Stimulated activated effector memory CD8-positive, alpha-beta T cell treated with anti-CD3 and anti-CD28 coated beads, Interleukin-12 subunit alpha, Interleukin-12 subunit beta, amount 100 ng/mL, for 72 hours (primary cell): ENCODE results near the gene ITCH.
"Not testable (repeated sequence)": the region's sequence is repeated elsewhere in the genome, so short reads cannot be mapped to it uniquely, and the experiment has no call there.

ENCODE experiments used
- ATAC-seq: fragments of 150-1000 bp; cut with Tn5 transposase; 2 replicates; pipeline ENCODE4 v1.10.0; 2021
- DNase-seq, 2 donors: peaks; one replicate each; pipeline ENCODE4 v3.0.0; 2021 to 2022; ENCODE audit warnings: low spot score in 2 of 2
- H3K27ac Mint-ChIP-seq: one replicate; pipeline ENCODE4 v1.8.0; 2022; ENCODE audit warnings: mild to moderate bottlenecking, mixed read lengths
- H3K36me3 Mint-ChIP-seq: one replicate; pipeline ENCODE4 v1.8.0; 2022; ENCODE audit warnings: mild to moderate bottlenecking, mixed read lengths
- H3K4me1 Mint-ChIP-seq: one replicate; pipeline ENCODE4 v1.8.0; 2022; ENCODE audit warnings: mixed read lengths
- H3K4me3 Mint-ChIP-seq: one replicate; pipeline ENCODE4 v1.8.0; 2022; ENCODE audit warnings: mild to moderate bottlenecking, mixed read lengths
- H3K9me3 Mint-ChIP-seq: one replicate; pipeline ENCODE4 v1.8.0; 2022; ENCODE audit warnings: mixed read lengths

ITCH gene

DNA sequence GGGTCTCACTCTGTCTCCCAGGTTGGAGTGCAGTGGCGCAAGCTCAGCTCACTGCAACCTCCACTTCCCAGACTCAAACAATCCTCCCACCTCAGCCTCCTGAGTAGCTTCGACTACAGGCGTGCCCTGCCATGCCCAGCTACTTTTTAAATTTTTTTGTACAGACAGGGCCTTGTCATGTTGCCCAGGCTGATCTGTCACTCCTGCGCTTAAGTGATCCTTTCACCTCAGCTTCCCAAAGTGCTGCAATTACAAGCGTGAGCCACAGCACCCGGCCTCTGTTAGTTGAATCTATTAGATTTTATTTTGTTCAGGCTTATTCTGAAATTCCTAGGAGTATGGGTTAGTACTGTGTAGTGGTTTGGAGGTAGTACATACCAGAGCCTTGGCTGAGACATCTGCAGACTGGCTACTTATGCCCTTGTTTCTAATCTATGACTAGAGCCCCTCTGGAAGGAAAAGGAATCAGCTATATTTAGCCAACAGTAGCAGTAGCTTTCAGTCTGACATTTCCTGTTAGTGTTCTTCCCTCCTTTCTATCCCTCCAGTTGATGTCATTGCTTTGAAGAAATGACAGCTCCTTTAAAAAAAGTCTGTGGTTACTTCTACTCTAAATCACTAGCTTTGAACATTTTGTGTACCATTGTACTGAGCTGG is 74.4 kb downstream of the ITCH start:
- Mint-ChIP-seq H3K27ac (peak overlapping the region; percentile 36), H3K4me1 (peaks cover 23% of the 10 kb centered on the region), H3K36me3 (peaks cover 59% of the 10 kb centered on the region), H3K9me3 (no peaks in the 10 kb centered on the region), H3K4me3 (no peak overlapping the region)
- DNase-seq (no peak), ATAC-seq (no peak)

DNA sequence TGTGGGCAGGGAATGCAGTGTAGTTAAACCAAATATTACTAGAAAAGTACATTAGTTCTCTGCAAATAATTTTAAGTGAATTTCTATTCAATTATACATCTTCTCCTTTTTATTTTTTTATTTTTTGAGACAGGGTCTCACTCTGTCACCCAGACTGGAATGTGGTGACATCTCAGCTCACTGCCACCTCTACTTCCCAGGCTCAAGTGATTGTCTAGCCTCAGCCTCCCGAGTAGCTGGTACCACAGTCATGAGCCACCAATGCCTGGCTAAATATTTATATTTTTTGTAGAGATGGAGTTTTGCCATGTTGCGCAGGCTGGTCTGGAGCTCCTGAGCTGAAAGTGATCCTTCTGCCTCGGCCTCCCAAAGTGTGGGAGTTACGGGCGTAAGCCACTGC is 76.1 kb downstream of the ITCH start:
- no peak overlapping the region for H3K4me3 Mint-ChIP-seq
- peaks cover 75% of the 10 kb centered on the region for H3K36me3 Mint-ChIP-seq
- ATAC-seq (no peak), DNase-seq (no peak)
- H3K9me3 Mint-ChIP-seq: no peaks in the 10 kb centered on the region
- peak overlapping the region; percentile 41 for H3K27ac Mint-ChIP-seq
- H3K4me1 Mint-ChIP-seq: peaks cover 19% of the 10 kb centered on the region

DNA sequence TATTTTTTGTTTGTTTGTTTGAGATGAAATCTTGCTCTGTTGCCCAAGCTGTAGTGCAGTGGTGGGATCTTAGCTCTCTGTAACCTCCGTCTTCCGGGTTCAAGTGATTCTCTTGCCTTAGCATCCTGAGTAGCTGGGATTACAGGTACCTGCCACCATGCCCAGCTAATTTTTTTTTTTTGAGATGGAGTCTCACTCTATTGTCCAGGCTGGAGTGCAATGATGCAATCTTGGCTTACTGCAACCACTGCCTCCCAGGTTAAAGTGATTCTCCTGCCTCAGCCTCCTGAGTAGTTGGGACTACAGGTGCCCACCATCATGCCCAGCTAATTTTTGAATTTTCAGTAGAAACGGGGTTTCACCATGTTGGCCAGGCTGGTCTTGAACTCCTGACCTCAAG is 78.3 kb downstream of the ITCH start:
- Mint-ChIP-seq H3K27ac (peak overlapping the region; percentile 43), H3K36me3 (peaks cover 94% of the 10 kb centered on the region), H3K4me1 (peaks cover 12% of the 10 kb centered on the region)
- DNase-seq, H3K4me3 Mint-ChIP-seq, ATAC-seq, H3K9me3 Mint-ChIP-seq: not testable (repeated sequence)

DNA sequence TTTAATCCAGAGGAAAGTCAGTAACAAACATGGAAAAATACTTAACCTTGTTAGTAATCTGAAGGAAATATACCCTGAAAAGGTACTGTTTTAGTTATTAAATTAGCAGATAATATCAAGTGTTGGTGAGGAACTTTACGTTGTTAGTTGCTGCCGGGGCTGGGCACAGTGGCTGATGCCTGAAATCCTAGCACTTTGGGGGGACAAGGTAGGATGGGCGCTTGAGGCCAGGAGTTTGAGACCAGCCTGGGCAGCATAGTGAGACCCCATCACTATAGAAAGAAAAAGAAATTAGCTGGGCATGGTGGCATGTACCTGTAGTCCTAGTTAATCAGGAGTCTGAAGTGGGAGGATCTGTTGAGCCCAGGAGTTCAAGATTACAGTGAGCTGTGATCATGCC is 80.5 kb downstream of the ITCH start:
- no peak for ATAC-seq
- Mint-ChIP-seq H3K36me3 (peaks cover 100% of the 10 kb centered on the region), H3K4me1 (peaks cover 9% of the 10 kb centered on the region), H3K27ac (no peak overlapping the region), H3K4me3 (no peak overlapping the region), H3K9me3 (no peaks in the 10 kb centered on the region)
- no peak for DNase-seq

DNA sequence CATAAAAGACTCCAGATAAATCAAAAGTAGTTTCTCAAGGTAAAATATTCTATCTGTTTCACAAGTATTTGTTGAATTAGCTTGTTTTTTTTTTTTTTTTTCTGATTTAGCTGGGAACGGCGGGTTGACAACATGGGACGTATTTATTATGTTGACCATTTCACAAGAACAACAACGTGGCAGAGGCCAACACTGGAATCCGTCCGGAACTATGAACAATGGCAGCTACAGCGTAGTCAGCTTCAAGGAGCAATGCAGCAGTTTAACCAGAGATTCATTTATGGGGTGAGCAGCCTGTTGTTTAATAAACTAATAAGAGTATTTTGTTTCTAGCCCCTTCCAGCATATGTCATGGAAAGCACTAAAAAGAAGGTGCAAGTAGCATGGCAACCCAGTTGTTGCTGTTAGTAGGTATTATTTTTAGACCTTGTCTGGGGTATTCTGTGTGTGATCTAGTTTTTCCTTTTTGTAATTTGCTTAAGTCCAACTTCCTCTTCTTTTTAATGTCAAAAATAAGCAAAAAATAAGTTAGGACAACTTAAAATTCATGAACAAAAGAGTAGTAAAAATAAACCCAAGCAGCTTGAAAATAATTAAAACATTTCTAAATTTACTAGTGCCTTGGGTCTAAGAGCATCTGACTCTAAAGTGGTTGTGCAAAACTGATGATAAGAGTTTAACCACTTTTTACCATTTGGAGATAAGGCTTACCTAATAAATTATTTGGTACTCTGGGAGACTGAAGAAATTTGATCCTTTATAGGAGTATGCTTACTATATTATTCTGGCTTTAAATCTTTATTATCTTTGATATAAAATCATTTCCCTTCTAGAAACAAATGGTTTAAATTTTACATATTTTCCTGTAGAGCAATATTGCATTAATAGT is 82.3 kb downstream of the ITCH start:
- Mint-ChIP-seq H3K27ac (peak overlapping the region; percentile 65), H3K9me3 (no peaks in the 10 kb centered on the region), H3K4me1 (peaks cover 16% of the 10 kb centered on the region), H3K4me3 (no peak overlapping the region), H3K36me3 (peaks cover 100% of the 10 kb centered on the region)
- ATAC-seq (no peak), DNase-seq (no peak)

DNA sequence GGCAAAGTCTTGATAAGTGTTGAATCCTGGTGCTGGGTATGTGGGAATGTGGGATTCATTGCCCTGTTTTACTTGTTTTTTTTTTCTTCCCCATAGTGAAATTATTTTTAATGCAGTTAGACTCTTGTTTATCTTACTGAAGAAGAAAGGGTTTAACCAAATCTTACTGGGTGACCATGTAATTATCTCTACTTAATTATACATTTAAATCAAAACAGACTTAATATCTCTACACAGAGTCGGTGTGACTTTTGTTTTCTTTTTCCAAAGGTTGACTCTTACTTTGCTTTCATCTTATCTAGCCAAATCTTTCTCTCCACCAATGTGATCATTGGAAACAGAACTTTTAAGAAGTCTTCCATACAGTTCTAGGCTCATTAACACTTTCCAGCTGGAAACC is 85.4 kb downstream of the ITCH start:
- no peak for DNase-seq
- ATAC-seq: no peak
- no peak overlapping the region for H3K4me3 Mint-ChIP-seq
- H3K36me3 Mint-ChIP-seq: peaks cover 100% of the 10 kb centered on the region
- H3K27ac Mint-ChIP-seq: no peak overlapping the region
- no peaks in the 10 kb centered on the region for H3K9me3 Mint-ChIP-seq
- peaks cover 16% of the 10 kb centered on the region for H3K4me1 Mint-ChIP-seq

DNA sequence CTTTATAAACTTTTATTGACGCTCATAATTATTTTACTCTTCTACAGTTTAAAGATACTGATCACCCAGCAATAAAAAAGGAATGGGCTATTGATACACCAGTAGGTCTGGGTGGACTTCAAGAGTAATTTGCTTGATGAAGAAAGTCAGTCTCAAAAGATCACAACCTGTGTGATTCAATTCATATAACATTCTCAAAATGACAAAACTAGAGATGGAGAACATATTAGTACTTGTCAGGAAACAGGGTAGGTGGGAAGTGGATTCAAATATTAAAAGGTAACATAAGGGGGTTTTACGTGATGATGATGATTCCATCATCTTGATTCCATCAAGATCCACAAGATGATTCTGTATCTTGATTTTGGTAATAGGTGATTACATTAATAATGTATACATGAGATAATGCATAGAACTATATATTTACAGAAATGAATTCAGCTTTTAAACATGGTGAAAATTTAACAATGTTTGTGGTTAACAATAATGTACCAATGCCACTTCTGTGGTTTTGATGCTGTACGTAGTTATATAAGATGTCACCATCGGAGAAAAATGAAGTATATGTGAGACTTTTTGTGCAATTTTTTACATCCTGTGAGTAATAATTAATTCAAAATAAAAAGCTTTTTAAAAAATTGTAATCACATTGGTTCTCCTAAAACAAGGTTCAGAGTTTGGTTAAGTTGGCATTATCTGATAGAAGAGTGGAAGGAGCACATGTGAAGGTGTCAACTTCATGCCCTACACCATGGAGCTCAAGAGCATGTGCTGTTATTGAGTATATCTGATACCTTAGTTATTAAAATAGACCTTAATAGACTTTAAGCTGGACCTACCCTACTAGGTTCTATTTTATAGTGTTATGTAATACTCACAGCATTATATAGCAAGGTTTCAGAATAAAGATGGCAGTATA is 86.9 kb downstream of the ITCH start:
- Mint-ChIP-seq H3K4me3 (no peak overlapping the region), H3K4me1 (peaks cover 16% of the 10 kb centered on the region), H3K36me3 (peaks cover 98% of the 10 kb centered on the region), H3K9me3 (no peaks in the 10 kb centered on the region), H3K27ac (peak overlapping the region; percentile 20)
- DNase-seq (no peak), ATAC-seq (peak; percentile 61)

DNA sequence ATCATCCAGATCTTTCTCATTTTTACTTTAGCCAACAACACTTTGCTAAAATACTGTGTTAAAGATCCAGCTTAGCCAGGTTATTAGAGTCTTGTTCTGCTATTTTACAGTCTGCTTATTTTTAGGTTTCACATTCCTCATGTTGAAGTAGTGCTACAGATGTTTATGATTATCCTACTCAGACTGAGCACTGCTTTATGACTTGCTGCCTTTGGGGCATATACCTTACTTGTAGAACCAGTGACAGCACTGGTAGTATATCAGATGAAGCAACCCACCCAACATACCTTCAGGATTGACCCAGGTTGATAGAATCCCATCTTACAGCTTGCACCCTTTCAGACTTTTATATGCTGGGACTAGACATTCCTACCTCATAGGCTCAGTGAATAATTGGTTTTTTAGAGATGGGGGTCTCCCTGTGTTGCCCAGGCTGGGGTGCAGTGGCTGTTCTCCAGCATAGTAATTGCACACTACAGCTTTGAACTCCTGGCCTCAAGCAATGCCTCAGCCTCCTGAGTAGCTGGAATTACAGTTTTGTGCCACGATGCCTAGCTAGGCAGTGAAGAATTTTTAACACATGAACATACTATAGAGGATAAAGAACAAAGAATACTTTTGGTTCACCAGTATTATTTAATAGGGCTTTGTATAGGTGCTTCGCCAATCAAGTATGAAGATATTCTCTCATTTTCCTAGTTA is 89.4 kb downstream of the ITCH start:
- peaks cover 7% of the 10 kb centered on the region for H3K4me1 Mint-ChIP-seq
- DNase-seq (no peak), ATAC-seq (no peak)
- no peaks in the 10 kb centered on the region for H3K9me3 Mint-ChIP-seq
- no peak overlapping the region for H3K4me3 Mint-ChIP-seq
- peaks cover 91% of the 10 kb centered on the region for H3K36me3 Mint-ChIP-seq
- H3K27ac Mint-ChIP-seq: peak overlapping the region; percentile 70

DNA sequence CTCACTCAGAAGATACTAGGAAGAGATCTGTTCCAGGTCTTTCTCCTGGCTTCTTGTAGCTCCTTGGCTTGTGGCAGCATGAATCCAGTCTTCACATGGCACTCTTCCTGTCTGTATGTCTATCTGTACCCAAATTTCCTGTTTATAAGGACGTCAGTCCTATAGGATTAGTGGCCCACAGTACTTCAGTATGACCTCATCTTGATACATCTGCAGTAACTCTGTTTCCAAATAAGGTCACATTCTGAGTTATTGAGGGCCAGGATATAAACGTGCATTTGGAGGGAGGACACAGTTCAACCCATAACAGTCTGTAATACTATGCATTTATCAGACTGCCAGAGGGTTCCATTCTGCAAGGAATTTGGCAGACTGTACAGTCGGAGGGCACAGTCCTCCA is 95.6 kb downstream of the ITCH start:
- Mint-ChIP-seq H3K9me3 (no peaks in the 10 kb centered on the region), H3K36me3 (peaks cover 91% of the 10 kb centered on the region)

DNA sequence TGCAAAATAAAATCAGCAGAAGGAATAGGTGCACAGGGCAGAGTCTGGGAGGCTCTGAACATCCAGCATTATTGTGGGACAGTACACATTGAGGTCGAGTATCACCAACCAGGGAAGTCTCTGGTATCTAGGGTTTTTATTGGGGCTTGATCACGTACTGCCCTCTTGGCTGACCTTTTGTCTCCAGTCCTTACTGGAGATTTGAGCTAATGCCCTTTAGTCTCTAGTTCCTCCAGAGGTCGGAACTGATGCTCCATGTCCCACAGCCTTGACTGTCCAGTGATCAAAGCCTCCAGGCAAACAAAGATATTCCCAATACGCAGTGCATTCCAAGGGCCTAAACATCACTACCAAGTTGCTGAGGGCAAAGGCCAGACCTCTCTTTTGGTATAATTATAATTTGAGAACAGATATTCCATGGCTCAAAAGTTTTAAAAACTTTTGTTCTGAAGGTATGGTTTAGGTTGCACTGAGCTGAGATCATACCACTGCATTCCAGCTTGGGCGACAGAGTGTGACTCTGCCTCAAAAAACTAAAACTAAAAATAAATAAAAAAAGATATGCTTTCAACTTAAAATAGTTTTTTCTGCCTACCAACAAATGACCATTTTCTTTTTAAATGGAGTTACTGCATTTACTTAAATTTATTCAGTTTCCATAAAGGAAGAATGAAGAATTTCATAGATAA is 96.3 kb downstream of the ITCH start:
- Mint-ChIP-seq H3K4me1 (peaks cover 7% of the 10 kb centered on the region), H3K36me3 (peaks cover 93% of the 10 kb centered on the region), H3K4me3 (no peak overlapping the region), H3K27ac (peak overlapping the region; percentile 37), H3K9me3 (no peaks in the 10 kb centered on the region)
- ATAC-seq (no peak), DNase-seq (no peak)

More for the DNA sequence above, 95.6 kb downstream of the ITCH start:
- H3K4me1 Mint-ChIP-seq: peaks cover 7% of the 10 kb centered on the region
- H3K27ac Mint-ChIP-seq: no peak overlapping the region
- H3K4me3 Mint-ChIP-seq: no peak overlapping the region
- DNase-seq (no peak), ATAC-seq (no peak)

DNA sequence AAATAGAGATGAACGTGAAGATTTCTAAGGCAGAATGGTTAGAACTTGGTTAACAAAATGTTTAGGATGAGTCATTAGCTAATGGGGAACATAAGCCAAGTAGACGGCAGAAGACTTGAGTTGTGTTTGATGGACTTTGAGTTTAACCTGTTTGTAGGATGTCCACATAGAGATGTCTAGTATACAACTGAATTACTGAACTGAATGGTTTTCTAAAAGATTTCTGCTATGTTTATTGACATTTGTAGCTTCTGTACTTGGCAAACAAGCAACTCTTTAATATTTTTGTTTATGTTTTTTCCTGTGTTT is 98.7 kb downstream of the ITCH start:
- no peak for ATAC-seq
- H3K4me3 Mint-ChIP-seq: no peak overlapping the region
- peaks cover 7% of the 10 kb centered on the region for H3K4me1 Mint-ChIP-seq
- DNase-seq: no peak
- H3K27ac Mint-ChIP-seq: peak overlapping the region; percentile 32
- H3K36me3 Mint-ChIP-seq: peaks cover 100% of the 10 kb centered on the region
- H3K9me3 Mint-ChIP-seq: no peaks in the 10 kb centered on the region

DNA sequence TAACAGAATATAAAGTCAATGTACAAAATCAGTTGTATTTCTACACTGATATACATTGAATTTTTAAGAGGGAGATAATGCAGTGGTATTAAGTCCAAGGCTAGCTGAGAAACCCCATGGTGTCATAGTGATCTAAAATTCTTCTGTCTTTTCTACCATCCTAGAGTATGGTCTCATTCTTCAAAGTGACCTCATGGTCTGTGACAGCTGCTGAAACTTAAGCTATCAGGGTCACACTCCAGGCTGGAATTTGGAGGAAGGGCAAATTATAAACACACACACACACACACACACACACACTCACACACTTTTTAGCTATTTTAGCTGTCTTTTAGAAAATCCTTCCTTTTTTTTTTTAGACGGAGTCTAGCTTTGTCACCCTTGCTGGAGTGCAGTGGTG is 105.9 kb downstream of the ITCH start:
- no peaks in the 10 kb centered on the region for H3K9me3 Mint-ChIP-seq

DNA sequence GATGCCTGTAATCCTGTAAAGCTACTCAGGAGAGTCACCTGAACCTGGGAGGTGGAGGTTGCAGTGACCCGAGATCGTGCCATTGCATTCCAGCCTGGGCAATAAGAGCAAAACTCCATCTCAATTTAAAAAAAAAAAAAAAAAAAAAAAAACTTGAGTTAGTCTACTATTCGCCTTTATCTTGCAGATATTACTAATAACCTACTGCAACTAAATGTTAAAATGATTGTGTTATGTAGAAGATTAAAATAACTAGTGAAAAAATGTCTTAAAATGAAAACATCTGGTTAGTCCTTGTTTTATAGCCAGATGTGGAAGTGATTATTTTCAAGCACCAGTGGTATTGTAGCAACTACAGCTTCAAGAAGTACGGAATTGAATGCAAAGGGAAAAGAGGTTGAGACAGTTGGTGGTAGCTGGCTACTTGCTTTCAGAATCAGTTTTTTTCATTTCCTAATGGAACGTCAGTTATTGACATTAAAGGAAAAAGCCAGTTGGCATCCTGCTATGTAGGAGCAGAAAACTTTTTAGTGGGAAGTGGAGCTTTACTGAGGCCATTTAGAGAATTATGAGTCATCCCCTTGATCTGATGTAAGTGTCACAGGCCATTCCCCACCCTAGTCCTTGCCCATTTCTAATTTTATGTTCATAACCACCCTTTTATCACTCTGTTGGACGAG is 109.3 kb downstream of the ITCH start:
- H3K36me3 Mint-ChIP-seq: peaks cover 89% of the 10 kb centered on the region
- peaks cover 9% of the 10 kb centered on the region for H3K4me1 Mint-ChIP-seq
- no peaks in the 10 kb centered on the region for H3K9me3 Mint-ChIP-seq
- ATAC-seq (no peak), DNase-seq (no peak)
- no peak overlapping the region for H3K4me3 Mint-ChIP-seq
- H3K27ac Mint-ChIP-seq: no peak overlapping the region

More for the DNA sequence above, 105.9 kb downstream of the ITCH start:
- Mint-ChIP-seq H3K36me3 (peaks cover 99% of the 10 kb centered on the region), H3K27ac (no peak overlapping the region), H3K4me1 (no peaks in the 10 kb centered on the region), H3K4me3 (no peak overlapping the region)
- no peak for DNase-seq
- no peak for ATAC-seq

DNA sequence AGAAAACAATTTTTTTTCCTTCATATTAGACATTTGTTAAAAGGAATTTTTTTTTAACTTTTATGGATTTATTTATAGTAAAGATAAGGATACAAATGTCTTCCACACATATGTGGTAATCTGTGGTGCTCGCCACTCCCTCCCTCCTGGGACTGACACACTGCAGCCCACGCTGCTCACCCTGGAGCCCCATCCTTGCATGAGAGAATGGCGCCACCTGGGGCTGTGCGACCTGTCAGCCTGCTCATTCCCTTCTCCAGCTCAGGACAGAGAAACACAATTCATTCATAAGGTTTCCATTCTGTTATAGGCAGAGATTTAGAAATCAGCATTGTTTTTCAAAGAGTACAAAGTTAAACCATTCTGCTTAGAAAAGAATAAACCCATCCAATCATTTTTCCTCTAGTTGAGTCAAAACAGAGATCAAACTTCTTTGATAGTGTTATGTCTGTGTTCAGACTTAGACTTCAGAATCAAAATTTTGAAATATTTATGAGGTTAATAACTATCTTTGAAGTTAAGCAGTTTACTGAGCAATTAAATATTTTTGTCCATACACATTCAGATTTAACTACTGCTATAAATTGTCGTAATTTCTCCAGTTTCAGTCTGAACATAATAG is 110.3 kb downstream of the ITCH start:
- DNase-seq: no peak
- no peak overlapping the region for H3K27ac Mint-ChIP-seq
- no peaks in the 10 kb centered on the region for H3K9me3 Mint-ChIP-seq
- H3K4me1 Mint-ChIP-seq: peaks cover 9% of the 10 kb centered on the region
- H3K4me3 Mint-ChIP-seq: no peak overlapping the region
- peak; percentile 63 for ATAC-seq
- peaks cover 89% of the 10 kb centered on the region for H3K36me3 Mint-ChIP-seq
